GM12878 (cell line): ENCODE measurements around the gene ARIH2. TPM values are rescaled to one million over a fixed set of nuclear protein-coding genes. Genes with fewer than 3 reads are reported as not detected.

Experiments used
- CHD2 ChIP-seq: IDR thresholded peaks from 2 replicates; pipeline ENCODE4 v1.6.1; 2011; ENCODE audit warnings: low read depth, low read length, improper control_type of control experiment, borderline replicate concordance
- ELK1 ChIP-seq: IDR thresholded peaks from 2 replicates; pipeline ENCODE4 v1.6.1; 2012; ENCODE audit warnings: low read depth, low read length, improper control_type of control experiment
- ETV6 ChIP-seq, 2 experiments: fragments of 450-650 bp in 1 of 2; IDR thresholded peaks in 1 of 2; conservative IDR thresholded peaks in 1 of 2; 2 replicates each; pipeline ENCODE4 v1.6.1; 2014; ENCODE audit warnings: antibody characterized with exemption in 1 of 2, borderline replicate concordance in 1 of 2, low read depth in 1 of 2, mild to moderate bottlenecking in 1 of 2, moderate library complexity in 1 of 2
- IRF3 ChIP-seq: fragments of 450-650 bp; IDR thresholded peaks from 2 replicates; pipeline ENCODE4 v1.6.1; 2014; ENCODE audit warnings: mild to moderate bottlenecking
- KLF5 ChIP-seq: fragments of 450-650 bp; IDR thresholded peaks from 2 replicates; pipeline ENCODE4 v1.6.1; 2014; ENCODE audit warnings: mild to moderate bottlenecking; ENCODE audit not compliant: partially characterized antibody
- MEF2A ChIP-seq: IDR thresholded peaks from 2 replicates; pipeline ENCODE4 v1.6.1; 2011; ENCODE audit warnings: low read depth, mild to moderate bottlenecking, low read length, moderate library complexity; ENCODE audit not compliant: insufficient read depth
- MEF2B ChIP-seq: fragments of 450-650 bp; IDR thresholded peaks from 2 replicates; pipeline ENCODE4 v1.6.1; 2018; ENCODE audit warnings: mild to moderate bottlenecking, moderate library complexity; ENCODE audit not compliant: partially characterized antibody, poor library complexity, severe bottlenecking
- MTA3 ChIP-seq: IDR thresholded peaks from 2 replicates; pipeline ENCODE4 v1.6.1; 2012; ENCODE audit warnings: low read length, inconsistent platforms, borderline replicate concordance
- MXI1 ChIP-seq: fragments of 150-350 bp; IDR thresholded peaks from 2 replicates; pipeline ENCODE4 v1.6.1; 2011; ENCODE audit warnings: low read depth, mild to moderate bottlenecking, inconsistent platforms, low read length, improper control_type of control experiment
- PAX5 ChIP-seq: IDR thresholded peaks from 2 replicates; pipeline ENCODE4 v1.6.1; 2011; ENCODE audit warnings: low read depth, low read length, borderline replicate concordance
- POLR2AphosphoS2 ChIP-seq: IDR thresholded peaks from 2 replicates; pipeline ENCODE4 v1.6.1; 2011; ENCODE audit warnings: low read depth, mild to moderate bottlenecking, low read length, improper control_type of control experiment, moderate library complexity
- RBBP5 ChIP-seq: fragments of 200-600 bp; sonication (generic); conservative IDR thresholded peaks from 2 replicates; pipeline ENCODE4 v1.6.1; 2016
- RELB ChIP-seq: fragments of 450-650 bp; IDR thresholded peaks from 2 replicates; pipeline ENCODE4 v1.6.1; 2017; ENCODE audit warnings: low read depth, mild to moderate bottlenecking, moderate library complexity
- RFX5 ChIP-seq: IDR thresholded peaks from 2 replicates; pipeline ENCODE4 v1.6.1; 2011; ENCODE audit warnings: low read depth, low read length, improper control_type of control experiment
- RUNX3 ChIP-seq: IDR thresholded peaks from 2 replicates; pipeline ENCODE4 v1.6.1; 2012; ENCODE audit warnings: low read length, inconsistent platforms
- SIN3A ChIP-seq: IDR thresholded peaks from 2 replicates; pipeline ENCODE4 v1.6.1; 2012; ENCODE audit warnings: low read depth, low read length, improper control_type of control experiment
- SRF ChIP-seq, 2 experiments: IDR thresholded peaks; 2 replicates each; pipeline ENCODE4 v1.6.1; 2011; ENCODE audit warnings: low read depth in 2 of 2, low read length in 2 of 2, mild to moderate bottlenecking in 1 of 2, moderate library complexity in 1 of 2
- WRNIP1 ChIP-seq: IDR thresholded peaks from 2 replicates; pipeline ENCODE4 v1.6.1; 2011; ENCODE audit warnings: low read depth, low read length, improper control_type of control experiment, borderline replicate concordance
- ZBTB11 ChIP-seq: fragments of 450-650 bp; formaldehyde crosslinking; IDR thresholded peaks from 2 replicates; pipeline ENCODE4 v1.5.0; 2022; ENCODE audit warnings: mild to moderate bottlenecking, missing genetic modification characterization
- ZNF207 ChIP-seq: fragments of 450-650 bp; IDR thresholded peaks from 2 replicates; pipeline ENCODE4 v1.6.1; 2014; ENCODE audit warnings: antibody characterized with exemption, mild to moderate bottlenecking, borderline replicate concordance
- ZNF217 ChIP-seq: fragments of 450-650 bp; IDR thresholded peaks from 2 replicates; pipeline ENCODE4 v1.6.1; 2017; ENCODE audit warnings: antibody characterized with exemption, mild to moderate bottlenecking
- polyA plus RNA-seq, 11 experiments: library from polyadenylated mRNA; depleted of rRNA in 4 of 11; unstranded in 6 of 11; stranded (reverse) in 5 of 11; fragments of >200 nt; fragmentation: Nextera tagmentation in 4 of 11; fragmentation: Illumina TruSeq in 1 of 11; extraction: Ambion mirVana in 4 of 11; extraction: Trizol in 1 of 11; gene quantifications; 1 replicate in 1 of 11; 2 replicates in 10 of 11; pipeline versions ENCODE4 v1.2.1 to v1.2.3, GENCODE V29; 2011 to 2016; ENCODE audit warnings: inconsistent platforms in 2 of 11, missing spikeins in 2 of 11, low read depth in 1 of 11
- total RNA-seq, 4 experiments: library from RNA; depleted of rRNA in 3 of 4; stranded (reverse); fragments of >200 nt in 3 of 4; fragmentation: Illumina TruSeq in 1 of 4; extraction: Trizol in 1 of 4; gene quantifications; 2 replicates each; pipeline versions ENCODE4 v1.2.1 to v1.2.3, GENCODE V29; 2013 to 2021

The ARIH2 gene
- total and polyA plus RNA-seq, 10 of the 15 experiments (the other 5 are each of a cell fraction or from before 2014, with no cell fraction given): 18.7 to 74.7 (median 63.7) TPM

GRCh38 chr3:49017971-49018706, 99.5 kb downstream of the ARIH2 start, which contains the start of gene DALRD3 (continued):
- no peak for TF ChIP-seq ZBTB11 (CRISPR knock-in tag)
- TF ChIP-seq ZNF217: no peak
- 0 out of 2 replicates have a peak, but pooled peaks have one; percentile 5 for TF ChIP-seq PAX5
- TF ChIP-seq IRF3: no peak
- TF ChIP-seq WRNIP1: no peak
- TF ChIP-seq RELB: 0 out of 2 replicates have a peak, but pooled peaks have one; percentile 7
- TF ChIP-seq KLF5: no peak
- no peak for TF ChIP-seq RFX5
- 0 out of 4 replicates have a peak, but pooled peaks of 1 of the 2 experiments have one; percentile 1 for TF ChIP-seq SRF (IDR thresholded peaks at IDR 0.05; ENCODE audit: low read depth in 2 of 2, low read length in 2 of 2)
- 0 out of 2 replicates have a peak, but pooled peaks have one; percentile 26 for TF ChIP-seq ZNF207
- TF ChIP-seq CHD2: 0 out of 2 replicates have a peak, but pooled peaks have one; percentile 19
- TF ChIP-seq MXI1: peak; percentile 77; the same call in 1 of the 2 replicates
- no peak for TF ChIP-seq RBBP5
- TF ChIP-seq MEF2A: no peak
- peak; percentile 88 for TF ChIP-seq POLR2AphosphoS2
- TF ChIP-seq SIN3A: peak; percentile 80; the same call in 1 of the 2 replicates
- peak in 1 of 2 experiments; percentile 41; a peak in 1 of 4 replicates for TF ChIP-seq ETV6 (conservative IDR thresholded peaks at IDR 0.05 in 1 of 2, IDR thresholded peaks at IDR 0.05 in 1 of 2; ENCODE audit: borderline replicate concordance in 1 of 2, low read depth in 1 of 2)
- no peak for TF ChIP-seq MTA3
- TF ChIP-seq MEF2B: peak; percentile 51
- TF ChIP-seq ELK1: peak; percentile 70; the same call in 1 of the 2 replicates
- TF ChIP-seq RUNX3: no peak
